ENCODE results near the gene TBXAS1. TPM values are rescaled to one million over a fixed set of nuclear protein-coding genes. Genes with fewer than 3 reads are reported as not detected.

TBXAS1 gene
- total and polyA plus RNA-seq, 11 donors: 2.0 to 32.0 (median 4.7) TPM

DNA sequence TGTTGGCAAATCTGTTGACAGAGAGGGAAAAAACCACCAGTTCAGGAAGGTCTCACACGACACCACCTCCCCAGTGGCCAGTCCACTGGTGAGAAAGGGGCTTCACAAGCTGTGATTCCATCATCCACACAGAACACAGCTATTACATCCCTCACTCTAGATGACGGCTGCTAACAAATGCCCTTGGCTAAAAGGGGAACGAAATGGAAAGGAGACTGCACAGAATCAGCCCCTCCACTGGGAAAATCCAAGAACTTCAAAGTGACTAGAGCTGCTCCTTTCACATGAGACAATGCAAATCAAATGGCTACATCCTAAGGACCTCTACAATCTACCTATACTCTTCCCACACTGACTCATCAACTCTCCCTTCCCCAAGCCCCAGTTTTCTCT is 228.1 kb downstream of the TBXAS1 start:
- intact Hi-C loops (cut with DNase I): no loop called here
- WGBS, 4 donors: 90 to 95% (median 94%) methylated on average over 3 of the region's 3 CpGs
- DNase-seq (no peak), ATAC-seq (no peak)
- Histone ChIP-seq H3K27ac (peak overlapping the region in 1 of 12 donors; percentile 78), H3K27me3 (no peaks in the 10 kb centered on the region), H3K9me3 (no peaks in the 10 kb centered on the region), H3K36me3 (peaks cover 0 to 50% (median 32%) of the 10 kb centered on the region in 9 donors), H3K4me3 (no peak overlapping the region), H3K4me1 (peaks cover 7 to 83% (median 31%) of the 10 kb centered on the region in 12 donors)
- no peak for TF ChIP-seq POLR2A (IDR thresholded peaks at IDR 0.05)
- TF ChIP-seq, protein P1, sequence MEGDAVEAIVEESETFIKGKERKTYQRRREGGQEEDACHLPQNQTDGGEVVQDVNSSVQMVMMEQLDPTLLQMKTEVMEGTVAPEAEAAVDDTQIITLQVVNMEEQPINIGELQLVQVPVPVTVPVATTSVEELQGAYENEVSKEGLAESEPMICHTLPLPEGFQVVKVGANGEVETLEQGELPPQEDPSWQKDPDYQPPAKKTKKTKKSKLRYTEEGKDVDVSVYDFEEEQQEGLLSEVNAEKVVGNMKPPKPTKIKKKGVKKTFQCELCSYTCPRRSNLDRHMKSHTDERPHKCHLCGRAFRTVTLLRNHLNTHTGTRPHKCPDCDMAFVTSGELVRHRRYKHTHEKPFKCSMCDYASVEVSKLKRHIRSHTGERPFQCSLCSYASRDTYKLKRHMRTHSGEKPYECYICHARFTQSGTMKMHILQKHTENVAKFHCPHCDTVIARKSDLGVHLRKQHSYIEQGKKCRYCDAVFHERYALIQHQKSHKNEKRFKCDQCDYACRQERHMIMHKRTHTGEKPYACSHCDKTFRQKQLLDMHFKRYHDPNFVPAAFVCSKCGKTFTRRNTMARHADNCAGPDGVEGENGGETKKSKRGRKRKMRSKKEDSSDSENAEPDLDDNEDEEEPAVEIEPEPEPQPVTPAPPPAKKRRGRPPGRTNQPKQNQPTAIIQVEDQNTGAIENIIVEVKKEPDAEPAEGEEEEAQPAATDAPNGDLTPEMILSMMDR (IDR thresholded peaks at IDR 0.05): no peak

DNA sequence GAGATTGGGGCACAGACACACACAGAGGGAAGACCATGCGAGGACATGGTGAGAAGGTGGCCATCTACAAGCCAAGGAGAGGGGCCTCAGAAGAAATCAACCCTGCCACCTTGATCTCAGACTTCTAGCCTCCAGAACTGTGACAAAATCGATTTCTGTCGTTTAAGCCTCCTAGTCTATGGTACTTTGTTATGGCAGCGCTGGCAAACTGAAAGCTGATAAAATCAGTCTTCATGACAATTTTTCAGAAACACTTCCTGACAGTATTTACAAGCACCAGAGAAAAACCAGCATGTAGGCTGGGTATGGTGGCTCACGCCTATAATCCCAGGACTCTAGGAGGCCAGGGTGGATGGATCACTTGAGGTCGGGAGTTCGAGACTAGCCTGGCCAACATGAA is 229.5 kb downstream of the TBXAS1 start:
- DNase-seq (no peak), ATAC-seq (no peak)
- Histone ChIP-seq H3K4me3 (no peak overlapping the region), H3K36me3 (peaks cover 0 to 41% (median 24%) of the 10 kb centered on the region in 9 donors), H3K4me1 (peaks cover 7 to 86% (median 31%) of the 10 kb centered on the region in 12 donors), H3K27ac (peak overlapping the region in 1 of 12 donors; percentile 30), H3K27me3 (no peaks in the 10 kb centered on the region), H3K9me3 (no peaks in the 10 kb centered on the region)
- TF ChIP-seq, protein P1 (IDR thresholded peaks at IDR 0.05): no peak
- TF ChIP-seq POLR2A (IDR thresholded peaks at IDR 0.05): no peak
- intact Hi-C loops (cut with DNase I): no loop called here
- 78 to 86% (median 82%) methylated on average over 7 of the region's 7 CpGs for WGBS, 4 donors

DNA sequence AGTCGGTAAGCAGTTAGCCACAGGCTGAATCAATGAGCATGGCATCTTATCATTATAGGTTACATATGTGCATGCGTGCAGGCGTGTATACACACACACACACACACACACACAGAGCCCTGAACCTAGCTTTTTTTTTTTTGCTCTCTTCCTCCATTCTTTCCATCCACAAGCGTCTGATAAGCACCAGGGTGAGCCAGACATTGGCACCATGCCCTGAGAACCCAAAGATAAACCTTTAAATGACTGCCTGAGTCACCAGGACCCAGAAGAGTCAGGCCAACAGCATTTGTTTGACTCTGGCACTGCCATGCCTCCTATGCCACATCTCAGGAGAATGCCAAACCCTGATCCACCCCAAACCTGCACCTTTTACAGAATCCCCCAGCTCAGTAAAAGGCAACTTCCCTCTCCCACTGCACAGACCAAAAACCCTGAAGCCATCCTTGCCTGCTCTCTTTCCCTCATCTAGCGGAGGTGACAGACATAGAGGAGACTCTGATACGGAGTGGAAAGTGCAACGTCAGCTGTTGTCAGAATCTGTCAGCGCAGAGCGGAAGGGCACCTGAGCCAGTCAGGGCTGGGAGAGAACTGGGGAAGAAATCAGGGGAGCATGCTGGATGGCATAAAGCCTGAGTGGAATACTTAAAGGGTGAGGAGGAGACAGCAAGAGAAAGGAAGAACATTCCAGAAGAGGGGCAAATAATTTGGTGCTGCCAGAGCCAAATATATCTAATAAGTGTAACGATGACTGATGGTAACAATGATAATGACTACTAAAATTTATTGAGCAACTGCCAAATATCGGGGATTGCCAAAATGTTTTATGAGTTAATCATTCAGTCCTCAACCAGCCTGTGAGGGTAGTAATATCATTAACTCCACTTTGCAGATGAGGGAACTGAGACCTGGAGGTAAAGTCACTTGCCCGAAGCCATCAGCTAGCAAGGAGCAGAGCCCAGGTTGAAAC is 230.5 kb downstream of the TBXAS1 start:
- peak in 4 of 5 donors; percentile 70 to 87 (median 81) for DNase-seq
- peaks cover 0 to 33% (median 14%) of the 10 kb centered on the region in 9 donors for H3K36me3 ChIP-seq
- no peaks in the 10 kb centered on the region for H3K27me3 ChIP-seq
- peak; percentile 57 to 72 (median 66) for ATAC-seq
- WGBS, 4 donors: 44 to 55% (median 46%) methylated on average over 12 of the region's 12 CpGs
- H3K9me3 ChIP-seq: no peaks in the 10 kb centered on the region
- peak overlapping the region in 2 of 12 donors; percentile 2 to 84 for H3K4me3 ChIP-seq
- H3K27ac ChIP-seq: peak overlapping the region; percentile 16 to 99 (median 90)
- H3K4me1 ChIP-seq: peaks cover 7 to 81% (median 31%) of the 10 kb centered on the region in 12 donors
- TF ChIP-seq POLR2A (IDR thresholded peaks at IDR 0.05): no peak
- TF ChIP-seq, protein P1 (IDR thresholded peaks at IDR 0.05): no peak
- intact Hi-C loops (cut with DNase I): loop anchor here in 3 of 10 donors (5.0 to 10.0 kb wide), 2 partner anchors 115 to 118 kb away; partner anchors contain the start of gene KDM7A (in 3 of the 3)

DNA sequence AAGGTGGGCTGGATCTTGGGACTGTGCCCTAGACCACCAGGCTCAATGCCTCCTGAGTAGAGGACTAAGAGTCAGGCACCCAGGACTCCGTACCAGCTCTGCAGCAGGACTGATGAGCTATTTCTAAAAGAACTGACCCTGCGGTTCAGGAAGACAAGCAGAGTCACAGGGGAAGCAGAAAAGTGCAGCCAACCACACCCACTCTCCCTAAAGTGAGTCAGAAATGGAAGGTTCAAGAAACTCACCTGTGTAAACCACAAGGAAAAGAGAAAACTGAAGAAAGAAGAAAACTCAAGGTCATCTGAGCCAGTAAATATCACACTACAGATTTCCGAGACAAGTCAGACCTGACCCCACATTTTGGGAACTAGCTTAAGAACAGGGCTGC is 231.2 kb downstream of the TBXAS1 start:
- Histone ChIP-seq H3K36me3 (peaks cover 0 to 27% (median 9%) of the 10 kb centered on the region in 9 donors), H3K9me3 (peaks cover 0 to under 1% (median 0%) of the 10 kb centered on the region in 12 donors), H3K27ac (peak overlapping the region in 11 of 12 donors; percentile 77 to 99 (median 92)), H3K4me1 (peaks cover 7 to 74% (median 31%) of the 10 kb centered on the region in 12 donors), H3K4me3 (peak overlapping the region in 2 of 12 donors; percentile 81 to 84), H3K27me3 (no peaks in the 10 kb centered on the region)
- intact Hi-C loops (cut with DNase I): loop anchor here in 3 of 10 donors (5.0 to 10.0 kb wide), 2 partner anchors 115 to 117 kb away; partner anchors contain the start of gene KDM7A (in 3 of the 3)
- TF ChIP-seq POLR2A (IDR thresholded peaks at IDR 0.05): no peak
- TF ChIP-seq, protein P1 (IDR thresholded peaks at IDR 0.05): no peak
- ATAC-seq (no peak), DNase-seq (no peak)
- 86 to 89% (median 86%) methylated on average over 3 of the region's 3 CpGs for WGBS, 4 donors

All from heart left ventricle (tissue), 16 donors.